SHP77 (cell line): ENCODE data around the gene PEX12.
A peak's percentile ranks its signal among the peaks of the same experiment; 100 is the strongest.
"Not testable (repeated sequence)": the region's sequence is repeated elsewhere in the genome, so short reads cannot be mapped to it uniquely, and the experiment has no call there.

Experiments used
- DNase-seq, 2 experiments: peaks; one replicate each; lab custom pipeline; 2025; lab: John Stamatoyannopoulos, UW

PEX12 gene

GRCh38 chr17:35577830-35578196, 558 bp downstream of the PEX12 start:
- DNase-seq: no peak

GRCh38 chr17:35575759-35576158, 2.6 kb downstream of the PEX12 start:
- DNase-seq: no peak

GRCh38 chr17:35569405-35569804, 9.0 kb downstream of the PEX12 start:
- DNase-seq: no peak

- peak in 1 of 2 experiments; percentile 8 for DNase-seq
Measured at GRCh38 chr17:35568561-35568960, 9.8 kb downstream of the PEX12 start.

GRCh38 chr17:35566968-35567367, 11.4 kb downstream of the PEX12 start:
- no peak for DNase-seq

- DNase-seq: not testable (repeated sequence)
Measured at GRCh38 chr17:35563181-35563580, 15.2 kb downstream of the PEX12 start.

- DNase-seq: no peak
Measured at GRCh38 chr17:35560703-35561102, 17.7 kb downstream of the PEX12 start, which contains the start of gene SLFN14. TSS of gene SLFN14 (minus strand) at chr17:35560819. CDS start at chr17:35558062, 2,757 bp downstream.

- DNase-seq: no peak
Measured at GRCh38 chr17:35559495-35560210, 18.7 kb downstream of the PEX12 start.

GRCh38 chr17:35557353-35557752, 21.0 kb downstream of the PEX12 start:
- DNase-seq: no peak

- DNase-seq: no peak
Measured at GRCh38 chr17:35555691-35556090, 22.7 kb downstream of the PEX12 start.

GRCh38 chr17:35554668-35555067, 23.7 kb downstream of the PEX12 start:
- DNase-seq: no peak

- no peak for DNase-seq
Measured at GRCh38 chr17:35553310-35553709, 25.1 kb downstream of the PEX12 start.

GRCh38 chr17:35548978-35549377, 29.4 kb downstream of the PEX12 start:
- DNase-seq: no peak

GRCh38 chr17:35548208-35548810, 30.1 kb downstream of the PEX12 start:
- no peak for DNase-seq

GRCh38 chr17:35546487-35546886, 31.9 kb downstream of the PEX12 start:
- DNase-seq: no peak

GRCh38 chr17:35545150-35545549, 33.2 kb downstream of the PEX12 start:
- DNase-seq: no peak

- DNase-seq: no peak
Measured at GRCh38 chr17:35543856-35544255, 34.5 kb downstream of the PEX12 start.

GRCh38 chr17:35542990-35543389, 35.4 kb downstream of the PEX12 start:
- DNase-seq: no peak

GRCh38 chr17:35541434-35541833, 36.9 kb downstream of the PEX12 start:
- no peak for DNase-seq

GRCh38 chr17:35540589-35541404, 37.6 kb downstream of the PEX12 start:
- DNase-seq: no peak

- DNase-seq: no peak
Measured at GRCh38 chr17:35539659-35540026, 38.7 kb downstream of the PEX12 start.

- DNase-seq: no peak
Measured at GRCh38 chr17:35537601-35538141, 40.7 kb downstream of the PEX12 start, which contains the start of gene SLFN12L. TSS of gene SLFN12L (minus strand) at chr17:35537678. CDS start at chr17:35522364, 15,314 bp downstream.
